GM12864 (cell line): ENCODE measurements around the gene HOOK1.
"Not testable (repeated sequence)": the region's sequence is repeated elsewhere in the genome, so short reads cannot be mapped to it uniquely, and the experiment has no call there.

ENCODE experiments used
- DNase-seq: peaks from one replicate; pipeline ENCODE4 v3.0.0-alpha.2; 2011; ENCODE audit warnings: low read depth
- H3K4me3 ChIP-seq: 2 replicates; pipeline ENCODE4 v1.5.1; 2011; ENCODE audit warnings: mild to moderate bottlenecking, low read depth, low read length, control low read depth
- CTCF ChIP-seq: IDR thresholded peaks from 2 replicates; pipeline ENCODE4 v1.5.1; 2011; ENCODE audit warnings: low read depth, mild to moderate bottlenecking, moderate library complexity, low read length, control low read depth, inconsistent platforms; ENCODE audit errors: missing control alignments

Gene HOOK1

GRCh38 chr1:59819566-59820438 is 5.1 kb downstream of the HOOK1 start:
- no peak for TF ChIP-seq CTCF
- no peak for DNase-seq
- no peak overlapping the region for H3K4me3 ChIP-seq

- no peak for TF ChIP-seq CTCF
- H3K4me3 ChIP-seq, result no peak overlapping the region
- DNase-seq, result no peak
Observed at GRCh38 chr1:59827055-59827643, 12.4 kb downstream of the HOOK1 start.

- TF ChIP-seq CTCF, result no peak
- DNase-seq, result no peak
- H3K4me3 ChIP-seq, result no peak overlapping the region
Observed at GRCh38 chr1:59828160-59828559, 13.4 kb downstream of the HOOK1 start.

DNA sequence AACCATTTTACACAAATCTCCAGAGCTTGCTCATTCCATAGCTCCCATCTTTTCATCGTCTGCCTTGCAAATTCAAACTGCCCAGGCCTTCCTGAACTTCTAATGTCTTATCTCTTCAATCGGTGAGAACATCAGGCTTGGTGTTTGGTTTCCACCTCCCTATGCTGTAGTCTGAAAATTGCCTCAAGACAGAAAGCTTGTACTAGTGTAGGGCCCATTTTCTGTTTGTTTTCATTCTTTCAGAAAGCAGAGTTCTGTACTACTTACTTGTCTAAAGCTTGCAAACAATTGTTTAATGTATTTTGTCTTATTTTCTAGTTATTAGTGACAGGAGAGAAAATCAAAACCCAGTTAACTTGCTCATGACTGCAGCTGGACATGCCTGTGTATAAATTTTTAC is 16.8 kb downstream of the HOOK1 start:
- no peak overlapping the region for H3K4me3 ChIP-seq
- no peak for DNase-seq
- TF ChIP-seq CTCF, result no peak

DNA sequence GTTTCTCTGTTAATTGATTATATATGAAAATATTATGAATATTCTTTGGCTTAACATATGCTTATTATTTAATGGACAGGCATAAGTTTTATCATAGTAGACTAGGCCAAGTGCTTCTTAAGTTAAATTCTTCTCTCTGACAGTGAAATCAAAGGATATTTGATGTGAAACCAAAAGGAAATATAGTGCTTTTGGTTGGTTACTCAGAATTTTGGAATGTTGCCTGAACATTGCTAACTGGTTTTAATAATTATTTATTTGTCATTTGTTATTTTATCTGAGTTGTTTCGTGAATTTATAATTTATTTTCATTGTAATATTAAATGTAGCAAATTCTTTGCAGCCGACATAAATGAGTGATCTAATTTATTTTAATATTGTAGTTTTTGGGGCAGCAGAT is 18.3 kb downstream of the HOOK1 start:
- no peak for TF ChIP-seq CTCF
- no peak for DNase-seq
- no peak overlapping the region for H3K4me3 ChIP-seq

GRCh38 chr1:59833991-59834390 is 19.2 kb downstream of the HOOK1 start:
- no peak for TF ChIP-seq CTCF
- no peak for DNase-seq

GRCh38 chr1:59837857-59838256 is 23.1 kb downstream of the HOOK1 start:
- not testable (repeated sequence) for H3K4me3 ChIP-seq

More at GRCh38 chr1:59833991-59834390, 19.2 kb downstream of the HOOK1 start:
- H3K4me3 ChIP-seq, result no peak overlapping the region

More at GRCh38 chr1:59837857-59838256, 23.1 kb downstream of the HOOK1 start:
- DNase-seq, result not testable (repeated sequence)
